Stomach (tissue), 9 donors: ENCODE data around the gene COL4A2. TPM values are rescaled to one million over a fixed set of nuclear protein-coding genes. Genes with fewer than 3 reads are reported as not detected.

ENCODE experiments used
- DNase-seq, 2 donors: peaks; one replicate each; pipeline versions ENCODE4 v3.0.0 to v3.0.0-alpha.2; 2013 to 2019
- H3K27ac ChIP-seq, 5 donors: fragments of 200-600 bp in 4 of 5; sonication (generic) in 4 of 5; one replicate each; pipeline ENCODE4 v1.5.1; 2013 to 2019; ENCODE audit warnings: mild to moderate bottlenecking in 1 of 5, moderate library complexity in 1 of 5
- H3K27me3 ChIP-seq, 3 donors: fragments of 200-600 bp; sonication (generic); one replicate each; pipeline ENCODE4 v1.5.1; 2017 to 2019; ENCODE audit warnings: mixed run types in 1 of 3
- H3K36me3 ChIP-seq, 4 donors: fragments of 200-600 bp; sonication (generic); 1 replicate in 3 of 4; 2 replicates in 1 of 4; pipeline ENCODE4 v1.5.1; 2016 to 2019
- H3K4me1 ChIP-seq, 4 donors: fragments of 200-600 bp; sonication (generic); one replicate each; pipeline ENCODE4 v1.5.1; 2016 to 2019
- H3K4me3 ChIP-seq, 4 donors: fragments of 200-600 bp; sonication (generic) in 3 of 4; one replicate each; pipeline ENCODE4 v1.5.1; 2016 to 2019; ENCODE audit warnings: mild to moderate bottlenecking in 1 of 4
- H3K9me3 ChIP-seq, 4 donors: fragments of 200-600 bp; sonication (generic); one replicate each; pipeline ENCODE4 v1.5.1; 2016 to 2019
- CTCF ChIP-seq, 7 experiments: fragments of 450-650 bp in 4 of 7; fragments of 200-600 bp in 3 of 7; sonication (generic) in 3 of 7; IDR thresholded peaks; one replicate each; pipeline ENCODE4 v1.5.1; 2016 to 2019; ENCODE audit warnings: antibody characterized with exemption in 7 of 7, control low read depth in 2 of 7, mild to moderate bottlenecking in 1 of 7
- EP300 ChIP-seq: sonication (generic); formaldehyde crosslinking; IDR thresholded peaks from one replicate; pipeline ENCODE4 v1.6.1; 2017; ENCODE audit warnings: antibody characterized with exemption
- POLR2A ChIP-seq, 4 donors: fragments of 450-650 bp; IDR thresholded peaks; one replicate each; pipeline ENCODE4 v1.6.1; 2016; ENCODE audit warnings: antibody characterized with exemption in 4 of 4, control low read depth in 2 of 4, mild to moderate bottlenecking in 1 of 4, moderate library complexity in 1 of 4
- POLR2AphosphoS5 ChIP-seq, 3 donors: sonication (generic); formaldehyde crosslinking; IDR thresholded peaks; one replicate each; pipeline ENCODE4 v1.6.1; 2016; ENCODE audit warnings: antibody characterized with exemption in 3 of 3
- WGBS, 5 donors: extraction: QIAGEN DNeasy Blood & Tissue Kit in 3 of 5; methylation state at CpG; one replicate each; pipeline versions ENCODE4 v1.1.5 to v1.1.7; 2013 to 2018; 5-methylcytosine and 5-hydroxymethylcytosine counted together
- intact Hi-C: fragments of 100-400 bp; cut with DNase I; formaldehyde crosslinking; loops from one replicate; pipeline ENCODE4 v1.15.1; 2023; ENCODE audit warnings: low total_unique reads
- polyA plus RNA-seq, 3 donors: library from polyadenylated mRNA; stranded (reverse); fragments of 200-250 nt; gene quantifications; one replicate each; pipeline ENCODE4 v1.2.3, GENCODE V29; 2013
- total RNA-seq, 5 donors: library from RNA; depleted of rRNA; stranded (reverse); fragments of >200 nt; gene quantifications; one replicate each; pipeline versions ENCODE4 v1.1.0 to v1.2.3, GENCODE V29; 2014 to 2016
- donor health status: healthy with polysubstance abuse.
- donor health status: Bipolar disorder and iron deficiency.
- donor health status: healthy.

The COL4A2 gene
- total and polyA plus RNA-seq, 8 donors = 24.0 to 531 (median 214) TPM

GRCh38 chr13:110272651-110273050 is 34.4 kb upstream of the COL4A2 start:
- TF ChIP-seq CTCF (IDR thresholded peaks at IDR 0.05) (no peak), EP300 (no peak), POLR2AphosphoS5 (IDR thresholded peaks at IDR 0.05) (no peak), POLR2A (IDR thresholded peaks at IDR 0.05) (no peak)
- H3K9me3 ChIP-seq = no peaks in the 10 kb centered on the region
- no peak overlapping the region for H3K4me3 ChIP-seq
- WGBS, 5 donors = 71 to 86% (median 74%) methylated on average over 6 of the region's 6 CpGs
- no peaks in the 10 kb centered on the region for H3K27me3 ChIP-seq
- no peak for DNase-seq
- intact Hi-C loops = no loop called here
- H3K4me1 ChIP-seq = peaks cover 0 to 59% (median 24%) of the 10 kb centered on the region in 4 donors
- peaks cover 0 to 4% (median 0%) of the 10 kb centered on the region in 4 donors for H3K36me3 ChIP-seq
- peak overlapping the region in 1 of 5 donors; percentile 48 for H3K27ac ChIP-seq

GRCh38 chr13:110273254-110273653 is 33.8 kb upstream of the COL4A2 start:
- H3K4me1 ChIP-seq = peaks cover 0 to 54% (median 21%) of the 10 kb centered on the region in 4 donors
- H3K27ac ChIP-seq = peak overlapping the region in 1 of 5 donors; percentile 48
- no peak overlapping the region for H3K4me3 ChIP-seq

GRCh38 chr13:110274687-110275086 is 32.4 kb upstream of the COL4A2 start:
- H3K9me3 ChIP-seq = no peaks in the 10 kb centered on the region
- no peaks in the 10 kb centered on the region for H3K27me3 ChIP-seq
- H3K4me1 ChIP-seq = peaks cover 0 to 46% (median 22%) of the 10 kb centered on the region in 4 donors
- no peak overlapping the region for H3K4me3 ChIP-seq
- H3K27ac ChIP-seq = peak overlapping the region in 1 of 5 donors; percentile 48
- H3K36me3 ChIP-seq = no peaks in the 10 kb centered on the region
- TF ChIP-seq EP300 (no peak), POLR2AphosphoS5 (IDR thresholded peaks at IDR 0.05) (no peak), POLR2A (IDR thresholded peaks at IDR 0.05) (no peak), CTCF (IDR thresholded peaks at IDR 0.05) (no peak)
- WGBS, 5 donors = 72 to 84% (median 79%) methylated on average over 5 of the region's 5 CpGs
- DNase-seq = no peak
- intact Hi-C loops = no loop called here

More at GRCh38 chr13:110273254-110273653, 33.8 kb upstream of the COL4A2 start:
- peaks cover 0 to 4% (median 0%) of the 10 kb centered on the region in 4 donors for H3K36me3 ChIP-seq
- H3K9me3 ChIP-seq = no peaks in the 10 kb centered on the region
- no peaks in the 10 kb centered on the region for H3K27me3 ChIP-seq
- 83 to 94% (median 91%) methylated on average over 6 of the region's 6 CpGs for WGBS, 5 donors
- intact Hi-C loops = no loop called here
- no peak for DNase-seq
- TF ChIP-seq CTCF (IDR thresholded peaks at IDR 0.05) (no peak), EP300 (no peak), POLR2AphosphoS5 (IDR thresholded peaks at IDR 0.05) (no peak), POLR2A (IDR thresholded peaks at IDR 0.05) (no peak)

- DNase-seq = no peak
- intact Hi-C loops = no loop called here
- Histone ChIP-seq H3K4me1 (peaks cover 0 to 54% (median 24%) of the 10 kb centered on the region in 4 donors), H3K27me3 (no peaks in the 10 kb centered on the region), H3K9me3 (no peaks in the 10 kb centered on the region), H3K27ac (peak overlapping the region in 3 of 5 donors; percentile 2 to 51 (median 10)), H3K36me3 (no peaks in the 10 kb centered on the region), H3K4me3 (no peak overlapping the region)
- WGBS, 5 donors = 64 to 80% (median 75%) methylated on average over 15 to 16 of the region's 16 CpGs
- no peak for TF ChIP-seq EP300
- no peak for TF ChIP-seq POLR2A (IDR thresholded peaks at IDR 0.05)
- TF ChIP-seq CTCF (IDR thresholded peaks at IDR 0.05) = no peak
- no peak for TF ChIP-seq POLR2AphosphoS5 (IDR thresholded peaks at IDR 0.05)
These were observed 31.0 kb upstream of the COL4A2 start for GRCh38 chr13:110275931-110276552.
